KMS-11 (cell line): Measurements from ENCODE around the gene RASD1.
"Not testable (repeated sequence)": the region's sequence is repeated elsewhere in the genome, so short reads cannot be mapped to it uniquely, and the experiment has no call there.

ENCODE experiments used
- H2AFZ ChIP-seq: fragments of 200-600 bp; sonication (generic); 2 replicates; pipeline ENCODE4 v1.6.1; 2016; ENCODE audit warnings: antibody characterized with exemption, mixed run types, low read depth
- H3K27ac ChIP-seq: fragments of 200-600 bp; sonication (generic); 2 replicates; pipeline ENCODE4 v1.6.1; 2016; ENCODE audit warnings: mild to moderate bottlenecking, mixed run types
- H3K27me3 ChIP-seq: fragments of 200-600 bp; sonication (generic); 2 replicates; pipeline ENCODE4 v1.6.1; 2017; ENCODE audit warnings: mild to moderate bottlenecking, low read depth, mixed run types, moderate library complexity; ENCODE audit not compliant: insufficient read depth
- H3K36me3 ChIP-seq: fragments of 200-600 bp; sonication (generic); 2 replicates; pipeline ENCODE4 v1.6.1; 2017; ENCODE audit warnings: mild to moderate bottlenecking, mixed run types; ENCODE audit not compliant: insufficient read depth
- H3K4me1 ChIP-seq: fragments of 200-600 bp; sonication (generic); 2 replicates; pipeline ENCODE4 v1.6.1; 2016; ENCODE audit warnings: mild to moderate bottlenecking, low read depth, mixed run types; ENCODE audit not compliant: poor library complexity, severe bottlenecking
- H3K4me2 ChIP-seq: fragments of 200-600 bp; sonication (generic); 2 replicates; pipeline ENCODE4 v1.7.0; 2016; ENCODE audit warnings: mild to moderate bottlenecking, mixed run types
- H3K4me3 ChIP-seq: fragments of 200-600 bp; sonication (generic); IDR thresholded peaks from 2 replicates; pipeline ENCODE4 v1.6.1; 2017; ENCODE audit warnings: low read depth, low read length, mixed read lengths; ENCODE audit not compliant: insufficient read depth
- H3K79me2 ChIP-seq: fragments of 200-600 bp; sonication (generic); 2 replicates; pipeline ENCODE4 v1.6.1; 2016; ENCODE audit warnings: low read depth, mixed run types; ENCODE audit not compliant: insufficient read depth
- H3K9ac ChIP-seq: fragments of 200-600 bp; sonication (generic); 2 replicates; pipeline ENCODE4 v1.6.1; 2016; ENCODE audit warnings: mild to moderate bottlenecking, mixed run types
- H4K20me1 ChIP-seq: fragments of 200-600 bp; sonication (generic); 2 replicates; pipeline ENCODE4 v1.6.1; 2016; ENCODE audit warnings: mild to moderate bottlenecking, mixed run types; ENCODE audit not compliant: insufficient read depth
- CTCF ChIP-seq: fragments of 200-600 bp; sonication (generic); conservative IDR thresholded peaks from 2 replicates; pipeline ENCODE4 v1.6.1; 2017; ENCODE audit warnings: low read depth, mild to moderate bottlenecking, antibody characterized with exemption, low read length, moderate library complexity, mixed read lengths

RASD1 gene

GRCh38 chr17:17455173-17455572, 41.0 kb downstream of the RASD1 start:
- no peaks in the 10 kb centered on the region for H3K36me3 ChIP-seq
- H3K27me3 ChIP-seq = no peaks in the 10 kb centered on the region
- no peaks in the 10 kb centered on the region for H3K4me1 ChIP-seq
- no peak for TF ChIP-seq CTCF
- no peak overlapping the region for H3K4me3 ChIP-seq
- no peak overlapping the region for H3K4me2 ChIP-seq
- no peak overlapping the region for H3K9ac ChIP-seq
- H3K79me2 ChIP-seq = no peaks in the 10 kb centered on the region
- H3K27ac ChIP-seq = no peak overlapping the region
- H2AFZ ChIP-seq = no peak overlapping the region
- no peaks in the 10 kb centered on the region for H4K20me1 ChIP-seq

- not testable (repeated sequence) for H3K4me3 ChIP-seq, H3K27me3 ChIP-seq, H4K20me1 ChIP-seq, H3K36me3 ChIP-seq, H2AFZ ChIP-seq, H3K27ac ChIP-seq, H3K9ac ChIP-seq, H3K4me2 ChIP-seq, H3K4me1 ChIP-seq, H3K79me2 ChIP-seq
Observed at GRCh38 chr17:17454700-17455099, 41.5 kb downstream of the RASD1 start.

GRCh38 chr17:17454276-17454675, 41.9 kb downstream of the RASD1 start:
- H3K27me3 ChIP-seq = no peaks in the 10 kb centered on the region

GRCh38 chr17:17453088-17453487, 43.1 kb downstream of the RASD1 start:
- H2AFZ ChIP-seq = no peak overlapping the region
- no peak overlapping the region for H3K4me2 ChIP-seq
- TF ChIP-seq CTCF = no peak
- no peak overlapping the region for H3K4me3 ChIP-seq
- H3K27ac ChIP-seq = no peak overlapping the region
- H3K79me2 ChIP-seq = no peaks in the 10 kb centered on the region
- no peak overlapping the region for H3K9ac ChIP-seq
- no peaks in the 10 kb centered on the region for H3K27me3 ChIP-seq
- no peaks in the 10 kb centered on the region for H4K20me1 ChIP-seq
- no peaks in the 10 kb centered on the region for H3K4me1 ChIP-seq
- no peaks in the 10 kb centered on the region for H3K36me3 ChIP-seq

More at GRCh38 chr17:17454276-17454675, 41.9 kb downstream of the RASD1 start:
- H3K36me3 ChIP-seq = no peaks in the 10 kb centered on the region
- H3K9ac ChIP-seq = no peak overlapping the region
- H3K4me1 ChIP-seq = no peaks in the 10 kb centered on the region
- no peak for TF ChIP-seq CTCF
- no peak overlapping the region for H3K4me2 ChIP-seq
- no peak overlapping the region for H3K27ac ChIP-seq
- H3K79me2 ChIP-seq = no peaks in the 10 kb centered on the region
- H3K4me3 ChIP-seq = no peak overlapping the region
- H4K20me1 ChIP-seq = no peaks in the 10 kb centered on the region
- H2AFZ ChIP-seq = no peak overlapping the region

GRCh38 chr17:17448723-17449122, 47.5 kb downstream of the RASD1 start:
- H3K36me3 ChIP-seq = no peaks in the 10 kb centered on the region
- no peaks in the 10 kb centered on the region for H3K4me1 ChIP-seq
- no peaks in the 10 kb centered on the region for H3K27me3 ChIP-seq
- H2AFZ ChIP-seq = no peak overlapping the region
- H3K9ac ChIP-seq = no peak overlapping the region
- H3K4me2 ChIP-seq = no peak overlapping the region
- H3K4me3 ChIP-seq = no peak overlapping the region
- no peak for TF ChIP-seq CTCF
- no peaks in the 10 kb centered on the region for H4K20me1 ChIP-seq
- H3K27ac ChIP-seq = no peak overlapping the region
- no peaks in the 10 kb centered on the region for H3K79me2 ChIP-seq
